ENCODE results near the gene IL25. TPM values are rescaled to one million over a fixed set of nuclear protein-coding genes. Genes with fewer than 3 reads are reported as not detected.

Gene IL25
- total and polyA plus RNA-seq, 2 of the 4 experiments (the other 2 are of a cell fraction), result not detected

DNA sequence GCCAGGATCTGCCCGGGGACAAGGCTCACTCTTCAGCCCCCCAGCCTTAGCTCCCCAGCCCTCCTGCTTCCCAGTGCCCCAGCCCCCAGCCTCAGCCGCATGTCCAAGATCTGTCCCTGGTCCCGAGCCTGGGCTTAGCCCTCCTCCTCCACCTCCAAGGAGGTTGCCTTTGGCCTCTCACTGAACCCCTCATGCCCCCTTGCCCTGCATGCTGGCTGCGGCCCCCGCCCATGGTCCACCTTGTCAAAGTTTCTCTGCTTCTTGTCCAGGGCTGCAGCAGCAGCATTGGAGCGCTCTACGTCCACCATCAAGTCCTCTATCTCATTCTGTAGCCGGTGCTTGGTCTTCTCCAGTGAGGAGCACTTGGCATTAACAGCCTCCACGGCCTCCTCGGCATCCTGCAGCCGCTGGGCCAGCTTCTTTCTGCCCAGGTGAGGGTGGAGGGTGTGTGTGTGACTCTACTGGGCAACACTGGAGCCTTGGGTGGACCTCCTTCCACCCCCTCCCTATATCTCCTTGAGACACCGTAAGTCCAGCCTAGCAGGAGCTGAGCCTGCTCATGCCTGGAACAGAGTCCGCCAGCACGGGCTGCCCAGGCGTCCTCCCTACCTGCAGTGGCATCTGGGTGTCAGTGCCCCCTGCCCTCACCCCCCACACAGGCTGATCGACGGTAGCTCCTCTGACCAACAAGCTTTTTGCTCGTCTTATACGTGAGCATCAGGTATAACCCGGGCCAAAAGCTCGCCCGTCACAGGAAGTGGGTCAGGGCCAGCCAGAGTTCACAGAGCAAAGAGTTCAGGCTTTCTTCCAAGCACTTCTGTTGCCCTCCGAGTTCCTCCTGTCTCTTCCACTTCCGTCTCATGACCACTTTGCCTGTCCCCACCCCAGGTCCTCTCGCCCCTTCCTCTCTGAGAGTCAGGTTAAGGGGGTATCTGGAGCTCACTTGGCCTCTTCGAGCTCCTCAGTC is 15.6 kb downstream of the IL25 start:
- no peak overlapping the region for H2BK20ac ChIP-seq (ENCODE audit: low read depth, low read length)
- no peaks in the 10 kb centered on the region for H3K9me1 ChIP-seq (ENCODE audit: insufficient read depth, low read length)
- H2AFZ ChIP-seq (replicated peaks; ENCODE audit: low read length, poor library complexity), result no peak overlapping the region
- H3K79me1 ChIP-seq (ENCODE audit: low read depth in 1 of 2, low read length in 2 of 2), result no peaks in the 10 kb centered on the region
- ChIA-PET POLR2A (ENCODE audit: unreplicated experiment) (no interaction called here), CTCF (no interaction called here)
- no peak overlapping the region for H2BK120ac ChIP-seq (ENCODE audit: low read depth, low read length)
- no peak for ATAC-seq (ENCODE audit: low read depth)
- no peak overlapping the region for H4K8ac ChIP-seq (ENCODE audit: low read depth in 2 of 2, low read length in 2 of 2)
- no peaks in the 10 kb centered on the region for H3K4me1 ChIP-seq (ENCODE audit: control insufficient read depth, insufficient read depth, low read length)
- no peak overlapping the region for H3K9ac ChIP-seq (ENCODE audit: low read depth, low read length)
- H3K36me3 ChIP-seq (ENCODE audit: control insufficient read depth, insufficient read depth, low read length), result no peaks in the 10 kb centered on the region
- peaks cover 38% of the 10 kb centered on the region for H3K27me3 ChIP-seq (ENCODE audit: control insufficient read depth, insufficient read depth, low read length)
- H2AK9ac ChIP-seq (replicated peaks; ENCODE audit: low read depth, low read length, poor library complexity), result peak overlapping the region; percentile 37
- H4K20me1 ChIP-seq (ENCODE audit: insufficient read depth, low read length), result no peaks in the 10 kb centered on the region
- H2BK15ac ChIP-seq (ENCODE audit: low read depth, low read length), result no peak overlapping the region
- no peak overlapping the region for H2AK5ac ChIP-seq (ENCODE audit: low read depth, low read length)
- H3K14ac ChIP-seq (replicated peaks; ENCODE audit: low read depth, low read length), result no peak overlapping the region
- no peak overlapping the region for H3K56ac ChIP-seq (ENCODE audit: extremely low read depth, insufficient read depth, low read length)
- intact Hi-C loops (cut with micrococcal nuclease) (no loop called here), in situ Hi-C loops (cut with MboI; ENCODE audit: low sequenced_read_pairs) (no loop called here), dilution Hi-C loops (cut with HindIII; ENCODE audit: low sequenced_read_pairs, unreplicated experiment) (no loop called here)
- no peak overlapping the region for H4K91ac ChIP-seq (ENCODE audit: insufficient read depth, low read depth, low read length)
- no peak overlapping the region for H3K27ac ChIP-seq (ENCODE audit: insufficient read depth, low read length)
- H3K4ac ChIP-seq (ENCODE audit: low read depth, low read length), result no peak overlapping the region
- no peak overlapping the region for H3K18ac ChIP-seq (ENCODE audit: low read depth, low read length)
- DNase-seq, result no peak
- no peaks in the 10 kb centered on the region for H3K9me3 ChIP-seq (ENCODE audit: control insufficient read depth, insufficient read depth, low read length)
- no peak overlapping the region for H3K4me2 ChIP-seq (ENCODE audit: low read depth, low read length)
- no peak overlapping the region for H4K5ac ChIP-seq (ENCODE audit: low read depth, low read length)
- WGBS, 2 experiments (ENCODE audit: extremely low coverage in 2 of 2, insufficient read length in 1 of 2), result 75% methylated on average over 14 of the region's 26 CpGs; no CpG with 5 or more reads in 1 of the 2 experiments
- H3K4me3 ChIP-seq (ENCODE audit: insufficient read depth, low read depth, low read length), result no peak overlapping the region
- BruUV-seq (replicated peaks), result no TSS peak
- H3K23ac ChIP-seq (ENCODE audit: low read depth, low read length), result no peak overlapping the region
- no peak overlapping the region for H2BK5ac ChIP-seq (ENCODE audit: low read depth, low read length, poor library complexity, severe bottlenecking)
- TF ChIP-seq, protein P1, sequence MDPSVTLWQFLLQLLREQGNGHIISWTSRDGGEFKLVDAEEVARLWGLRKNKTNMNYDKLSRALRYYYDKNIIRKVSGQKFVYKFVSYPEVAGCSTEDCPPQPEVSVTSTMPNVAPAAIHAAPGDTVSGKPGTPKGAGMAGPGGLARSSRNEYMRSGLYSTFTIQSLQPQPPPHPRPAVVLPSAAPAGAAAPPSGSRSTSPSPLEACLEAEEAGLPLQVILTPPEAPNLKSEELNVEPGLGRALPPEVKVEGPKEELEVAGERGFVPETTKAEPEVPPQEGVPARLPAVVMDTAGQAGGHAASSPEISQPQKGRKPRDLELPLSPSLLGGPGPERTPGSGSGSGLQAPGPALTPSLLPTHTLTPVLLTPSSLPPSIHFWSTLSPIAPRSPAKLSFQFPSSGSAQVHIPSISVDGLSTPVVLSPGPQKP (IDR thresholded peaks at IDR 0.05; ENCODE audit: borderline replicate concordance, low read depth, low read length), result no peak
- TF ChIP-seq, protein P2, sequence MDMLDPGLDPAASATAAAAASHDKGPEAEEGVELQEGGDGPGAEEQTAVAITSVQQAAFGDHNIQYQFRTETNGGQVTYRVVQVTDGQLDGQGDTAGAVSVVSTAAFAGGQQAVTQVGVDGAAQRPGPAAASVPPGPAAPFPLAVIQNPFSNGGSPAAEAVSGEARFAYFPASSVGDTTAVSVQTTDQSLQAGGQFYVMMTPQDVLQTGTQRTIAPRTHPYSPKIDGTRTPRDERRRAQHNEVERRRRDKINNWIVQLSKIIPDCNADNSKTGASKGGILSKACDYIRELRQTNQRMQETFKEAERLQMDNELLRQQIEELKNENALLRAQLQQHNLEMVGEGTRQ (IDR thresholded peaks at IDR 0.05; ENCODE audit: low read depth, low read length), result no peak
- TF ChIP-seq RFX5 (IDR thresholded peaks at IDR 0.05; ENCODE audit: low read depth, low read length) (no peak), MAZ (IDR thresholded peaks at IDR 0.05; ENCODE audit: borderline replicate concordance, low read depth, low read length) (no peak), CEBPB (IDR thresholded peaks at IDR 0.05; ENCODE audit: low read depth, low read length) (no peak), POLR2A (IDR thresholded peaks at IDR 0.05; ENCODE audit: low read depth, low read length) (no peak), RAD21 (IDR thresholded peaks at IDR 0.05; ENCODE audit: low read length) (no peak), MAFK (IDR thresholded peaks at IDR 0.05; ENCODE audit: low read depth, low read length) (no peak), BHLHE40 (IDR thresholded peaks at IDR 0.05; ENCODE audit: low read depth, low read length) (no peak), CHD1 (IDR thresholded peaks at IDR 0.05; ENCODE audit: low read depth, low read length) (no peak), CTCF (conservative IDR thresholded peaks at IDR 0.05; ENCODE audit: low read depth, low read length) (no peak), RCOR1 (IDR thresholded peaks at IDR 0.05; ENCODE audit: insufficient replicate concordance, low read length) (no peak), SMC3 (IDR thresholded peaks at IDR 0.05; ENCODE audit: low read depth, low read length) (no peak), NFE2L2 (IDR thresholded peaks at IDR 0.05; ENCODE audit: low read depth, low read length) (no peak), MXI1 (IDR thresholded peaks at IDR 0.05; ENCODE audit: borderline replicate concordance, low read depth, low read length) (no peak)
